ENCODE measurements around the gene ADGRG3. TPM values are rescaled to one million over a fixed set of nuclear protein-coding genes. Genes with fewer than 3 reads are reported as not detected.

ADGRG3 gene
- total and polyA plus RNA-seq, 2 of the 8 experiments (the other 6 are each of a cell fraction or from before 2014, with no cell fraction given): 0.28 to 0.98 TPM

- no peak for TF ChIP-seq MAX (IDR thresholded peaks at IDR 0.05)
- no peak for TF ChIP-seq SP1 (IDR thresholded peaks at IDR 0.05; ENCODE audit: low read depth, low read length)
- TF ChIP-seq RXRA (IDR thresholded peaks at IDR 0.05; ENCODE audit: insufficient read depth, low read depth, low read length): no peak
- TF ChIP-seq SIX5 (IDR thresholded peaks at IDR 0.05; ENCODE audit: low read depth, low read length): no peak
- no peak for TF ChIP-seq MAFK (IDR thresholded peaks at IDR 0.05; ENCODE audit: low read depth, low read length)
- no peak for TF ChIP-seq CHD2 (IDR thresholded peaks at IDR 0.05; ENCODE audit: low read length)
Observed at GRCh38 chr16:57624806-57625500, 43.2 kb upstream of the ADGRG3 start (continued).
